ENCODE results near the gene ZNF320. TPM values are rescaled to one million over a fixed set of nuclear protein-coding genes. Genes with fewer than 3 reads are reported as not detected.

ZNF320 gene
- 20.2 and 26.1 TPM in 2 replicates for total RNA-seq (2021)
- long read RNA-seq, partial matches to known transcripts, result 6 of 42 reads
- long read RNA-seq, other reads (novel, unspliced or antisense), result 33 of 42 reads

GRCh38 chr19:52897138-52897935, at the start of gene ZNF320:
TSS of gene ZNF320 (minus strand) at chr19:52897635. CDS start at chr19:52890255, 7,380 bp downstream.
- peak within 1 kb of the TSS; percentile 10 for H3K18ac ChIP-seq (ENCODE audit: insufficient read length, low read depth, low read length)
- H3K9me3 Mint-ChIP-seq, result no peaks in the 10 kb centered on the region
- H3K4ac ChIP-seq (ENCODE audit: low read depth, low read length), result no peak within 1 kb of the TSS
- no CpG with 5 or more reads among the region's 56 CpGs for WGBS (ENCODE audit: extremely low coverage, insufficient read length, low lambda C conversion rate)
- no peak within 1 kb of the TSS for H2AK5ac ChIP-seq (ENCODE audit: insufficient read length, low read length)
- peaks cover 5% of the 10 kb centered on the region for H3K23me2 ChIP-seq (ENCODE audit: insufficient read length, low read depth, low read length, poor library complexity, severe bottlenecking)
- H3K4me1 Mint-ChIP-seq, result peaks cover 22 to 23% of the 10 kb centered on the region in 2 experiments
- peaks cover 2% of the 10 kb centered on the region; the same call in 1 of the 2 replicates for H3K4me1 ChIP-seq (ENCODE audit: insufficient read depth, low read length)
- no peak within 1 kb of the TSS for H2BK15ac ChIP-seq (ENCODE audit: low read depth, low read length)
- H4K5ac ChIP-seq (ENCODE audit: insufficient read length, low read depth, low read length), result no peak within 1 kb of the TSS
- H3K79me1 ChIP-seq (ENCODE audit: insufficient read depth, low read depth, low read length, poor library complexity, severe bottlenecking), result peaks cover 3% of the 10 kb centered on the region
- peak within 1 kb of the TSS; percentile 53 for H3K4me2 ChIP-seq (ENCODE audit: insufficient read depth, insufficient read length, low read length)
- peaks cover 7% of the 10 kb centered on the region; the same call in 1 of the 2 replicates for H3K79me2 ChIP-seq (ENCODE audit: insufficient read depth, low read length)
- H3K14ac ChIP-seq (ENCODE audit: insufficient read depth, low read length), result peak within 1 kb of the TSS; percentile 87
- no peak within 1 kb of the TSS for H4K91ac ChIP-seq (ENCODE audit: insufficient read length, low read depth, low read length)
- no peaks in the 10 kb centered on the region for H4K20me1 ChIP-seq (ENCODE audit: control insufficient read depth, insufficient read depth, insufficient read length)
- no peaks in the 10 kb centered on the region for H3K9me3 ChIP-seq (ENCODE audit: control insufficient read depth, low read depth, low read length)
- no peak within 1 kb of the TSS for H3K56ac ChIP-seq (ENCODE audit: insufficient read length, low read depth, low read length)
- peak within 1 kb of the TSS; percentile 97 to 99 (median 98) for H3K27ac Mint-ChIP-seq
- peak within 1 kb of the TSS; percentile 84 for H3K9ac ChIP-seq (ENCODE audit: extremely low read depth, insufficient read length, low read length)
- peak; percentile 98 for DNase-seq
- no peaks in the 10 kb centered on the region for H3K27me3 Mint-ChIP-seq (ENCODE audit: low read depth)
- H2BK5ac ChIP-seq (ENCODE audit: insufficient read length, low read length), result no peak within 1 kb of the TSS
- H2BK120ac ChIP-seq (ENCODE audit: low read depth, low read length, poor library complexity, severe bottlenecking), result no peak within 1 kb of the TSS
- peaks cover 20 to 33% (median 30%) of the 10 kb centered on the region in 3 experiments for H3K36me3 Mint-ChIP-seq (ENCODE audit: insufficient read depth in 1 of 3, low read depth in 3 of 3)
- no peaks in the 10 kb centered on the region for H3K27me3 ChIP-seq (ENCODE audit: insufficient read depth, low read length)
- H3K27ac ChIP-seq (ENCODE audit: insufficient read length, low read depth, low read length), result peak within 1 kb of the TSS; percentile 46
- H2AFZ ChIP-seq (ENCODE audit: low read length), result no peak within 1 kb of the TSS
- no peak for TF ChIP-seq CTCF (conservative IDR thresholded peaks at IDR 0.05)
- H4K8ac ChIP-seq (replicated peaks; ENCODE audit: insufficient read length, low read depth, low read length), result no peak within 1 kb of the TSS
- H3K4me3 Mint-ChIP-seq, result peak within 1 kb of the TSS; percentile 94 to 95
- no peak within 1 kb of the TSS for H2BK20ac ChIP-seq (ENCODE audit: low read depth, low read length, poor library complexity, severe bottlenecking)
- H3T11ph ChIP-seq (ENCODE audit: low read length), result no peak within 1 kb of the TSS
- H3K23ac ChIP-seq (ENCODE audit: insufficient read length, low read depth, low read length), result no peak within 1 kb of the TSS
- H2BK12ac ChIP-seq (ENCODE audit: insufficient read length, low read depth, low read length), result no peak within 1 kb of the TSS
